Caco-2 (cell line): ENCODE measurements around the gene FAM167B. TPM values are rescaled to one million over a fixed set of nuclear protein-coding genes. Genes with fewer than 3 reads are reported as not detected.

Source experiments
- BruUV-seq: library from RNA; stranded (reverse); fragments of 400-500 nt; replicated peaks from 2 replicates; lab custom pipeline; 2021; lab: Mats Ljungman, UMichigan
- CTCF ChIA-PET: fragments of 300-600 bp; sonication (Branson Sonifier 250); formaldehyde crosslinking; loops from one replicate; lab custom pipeline; 2022; ENCODE audit warnings: antibody characterized with exemption; lab: Charles Lee
- POLR2A ChIA-PET: fragments of 300-600 bp; sonication (Branson Sonifier 250); formaldehyde crosslinking; loops from one replicate; lab custom pipeline; 2022; ENCODE audit warnings: antibody characterized with exemption; lab: Charles Lee
- DNase-seq, 2 experiments: peaks; one replicate each; pipeline versions ENCODE4 v3.0.0 to v3.0.0-alpha.2; 2020 to 2022
- H3K27me3 ChIP-seq: replicated peaks from 2 replicates; pipeline ENCODE4 v1.6.0; 2011; ENCODE audit warnings: low read length; ENCODE audit not compliant: control insufficient read depth, insufficient read depth
- H3K36me3 ChIP-seq: 2 replicates; pipeline ENCODE4 v1.5.1; 2011; ENCODE audit warnings: low read length; ENCODE audit not compliant: control insufficient read depth, insufficient read depth
- H3K4me1 ChIP-seq: fragments of 250-450 bp; sonication (Bioruptor Pico); 2 replicates; pipeline ENCODE4 v1.5.1; 2020; ENCODE audit warnings: mild to moderate bottlenecking
- H3K4me3 ChIP-seq: 2 replicates; pipeline ENCODE4 v1.5.1; 2011; ENCODE audit warnings: low read depth, mild to moderate bottlenecking, control low read depth, low read length
- H3K9me3 ChIP-seq: fragments of 250-450 bp; sonication (Bioruptor Pico); 2 replicates; pipeline ENCODE4 v1.5.1; 2020; ENCODE audit warnings: mild to moderate bottlenecking, moderate library complexity
- H3K27ac Mint-ChIP-seq: one replicate; pipeline ENCODE4 v1.8.0; 2022; ENCODE audit warnings: mixed read lengths; ENCODE audit not compliant: unreplicated experiment
- H3K27me3 Mint-ChIP-seq: one replicate; pipeline ENCODE4 v1.8.0; 2022; ENCODE audit warnings: mixed read lengths; ENCODE audit not compliant: insufficient read depth, unreplicated experiment
- H3K36me3 Mint-ChIP-seq: one replicate; pipeline ENCODE4 v1.8.0; 2022; ENCODE audit warnings: mild to moderate bottlenecking, mixed read lengths; ENCODE audit not compliant: insufficient read depth, unreplicated experiment
- H3K4me1 Mint-ChIP-seq: one replicate; pipeline ENCODE4 v1.8.0; 2022; ENCODE audit warnings: low read depth, mixed read lengths; ENCODE audit not compliant: unreplicated experiment
- H3K4me3 Mint-ChIP-seq: one replicate; pipeline ENCODE4 v1.8.0; 2022; ENCODE audit warnings: mild to moderate bottlenecking, moderate library complexity, mixed read lengths; ENCODE audit not compliant: unreplicated experiment
- H3K9me3 Mint-ChIP-seq: one replicate; pipeline ENCODE4 v1.8.0; 2022; ENCODE audit warnings: mixed read lengths; ENCODE audit not compliant: unreplicated experiment
- CTCF ChIP-seq, 2 experiments: fragments of 200-600 bp in 1 of 2; IDR thresholded peaks; 1 replicate in 1 of 2; 2 replicates in 1 of 2; pipeline versions ENCODE4 v1.5.1 to v1.8.0; 2011 to 2022; ENCODE audit warnings: antibody characterized with exemption in 1 of 2, control low read depth in 1 of 2, inconsistent platforms in 1 of 2, low read depth in 1 of 2, low read length in 1 of 2, mild to moderate bottlenecking in 1 of 2, moderate library complexity in 1 of 2; ENCODE audit not compliant: insufficient read depth in 1 of 2, severe bottlenecking in 1 of 2, unreplicated experiment in 1 of 2
- intact Hi-C: fragments of 100-400 bp; cut with micrococcal nuclease; formaldehyde crosslinking; loops from one replicate; pipeline ENCODE4 v1.10.0; 2022; ENCODE audit not compliant: unreplicated experiment
- total RNA-seq: library from RNA; stranded (reverse); gene quantifications from 2 replicates; pipeline ENCODE4 v1.2.3, GENCODE V29; 2022

FAM167B gene
- total RNA-seq, 1 experiment from 2014 or later: 0.34 TPM

GRCh38 chr1:32231843-32232432 lies 15.1 kb upstream of the FAM167B start:
- Mint-ChIP-seq H3K9me3 (no peaks in the 10 kb centered on the region), H3K27me3 (no peaks in the 10 kb centered on the region), H3K4me1 (no peaks in the 10 kb centered on the region), H3K27ac (no peak overlapping the region), H3K36me3 (peaks cover 29% of the 10 kb centered on the region), H3K4me3 (no peak overlapping the region)
- CTCF ChIA-PET: interaction anchor here (0.5 kb wide), 2 partner anchors 26 to 78 kb away, joined by 3 to 4 read pairs; no protein-coding TSS in a partner anchor
- Histone ChIP-seq H3K9me3 (no peaks in the 10 kb centered on the region), H3K27me3 (no peaks in the 10 kb centered on the region), H3K4me3 (no peak overlapping the region), H3K4me1 (no peaks in the 10 kb centered on the region), H3K36me3 (peaks cover 1% of the 10 kb centered on the region; the same call in 1 of the 2 replicates)
- no TSS peak for BruUV-seq
- POLR2A ChIA-PET: no interaction called here
- TF ChIP-seq CTCF (IDR thresholded peaks at IDR 0.05; ENCODE audit: insufficient read depth in 1 of 2, low read depth in 1 of 2, low read length in 1 of 2, severe bottlenecking in 1 of 2, unreplicated experiment in 1 of 2): no peak
- intact Hi-C loops: no loop called here
- no peak for DNase-seq

GRCh38 chr1:32232558-32233304 lies 14.3 kb upstream of the FAM167B start:
- peaks cover 1% of the 10 kb centered on the region; the same call in 1 of the 2 replicates for H3K36me3 ChIP-seq
- H3K4me3 ChIP-seq: no peak overlapping the region
- no peaks in the 10 kb centered on the region for H3K27me3 ChIP-seq
- Mint-ChIP-seq H3K36me3 (peaks cover 23% of the 10 kb centered on the region), H3K27ac (no peak overlapping the region), H3K27me3 (no peaks in the 10 kb centered on the region), H3K9me3 (no peaks in the 10 kb centered on the region), H3K4me3 (no peak overlapping the region), H3K4me1 (no peaks in the 10 kb centered on the region)
- POLR2A ChIA-PET: interaction anchor here (0.6 kb wide), 1 partner anchor 79 kb away, joined by 5 read pairs; no protein-coding TSS in a partner anchor
- BruUV-seq: no TSS peak
- H3K4me1 ChIP-seq: no peaks in the 10 kb centered on the region
- intact Hi-C loops: no loop called here
- TF ChIP-seq CTCF (IDR thresholded peaks at IDR 0.05; ENCODE audit: insufficient read depth in 1 of 2, low read depth in 1 of 2, low read length in 1 of 2, severe bottlenecking in 1 of 2, unreplicated experiment in 1 of 2): no peak
- CTCF ChIA-PET: no interaction called here
- DNase-seq: no peak
- no peaks in the 10 kb centered on the region for H3K9me3 ChIP-seq

GRCh38 chr1:32234792-32235191 lies 12.2 kb upstream of the FAM167B start:
- ChIA-PET POLR2A (interaction anchor here (1.1 kb wide), 1 partner anchor 101 kb away, joined by 3 read pairs; the partner anchor contains the start of gene MARCKSL1), CTCF (no interaction called here)
- intact Hi-C loops: no loop called here
- BruUV-seq: no TSS peak
- H3K9me3 ChIP-seq: no peaks in the 10 kb centered on the region
- DNase-seq: no peak
- no peaks in the 10 kb centered on the region for H3K9me3 Mint-ChIP-seq
- H3K4me1 ChIP-seq: no peaks in the 10 kb centered on the region
- no peaks in the 10 kb centered on the region for H3K36me3 ChIP-seq
- peaks cover 8% of the 10 kb centered on the region for H3K36me3 Mint-ChIP-seq
- no peak overlapping the region for H3K27ac Mint-ChIP-seq
- no peaks in the 10 kb centered on the region for H3K27me3 Mint-ChIP-seq
- H3K4me1 Mint-ChIP-seq: no peaks in the 10 kb centered on the region
- H3K4me3 ChIP-seq: no peak overlapping the region
- no peak for TF ChIP-seq CTCF (IDR thresholded peaks at IDR 0.05; ENCODE audit: insufficient read depth in 1 of 2, low read depth in 1 of 2, low read length in 1 of 2, severe bottlenecking in 1 of 2, unreplicated experiment in 1 of 2)
- no peak overlapping the region for H3K4me3 Mint-ChIP-seq
- no peaks in the 10 kb centered on the region for H3K27me3 ChIP-seq
